GM19351 (cell line): Measurements from ENCODE around the gene HSD11B1.
"Not testable (repeated sequence)": the region's sequence is repeated elsewhere in the genome, so short reads cannot be mapped to it uniquely, and the experiment has no call there.

ENCODE experiments used
- ATAC-seq: cut with Tn5 transposase; IDR thresholded peaks from one replicate; pipeline ENCODE4 v1.9.1; 2021; ENCODE audit warnings: mild to moderate bottlenecking, moderate library complexity; ENCODE audit not compliant: unreplicated experiment

HSD11B1 gene

DNA sequence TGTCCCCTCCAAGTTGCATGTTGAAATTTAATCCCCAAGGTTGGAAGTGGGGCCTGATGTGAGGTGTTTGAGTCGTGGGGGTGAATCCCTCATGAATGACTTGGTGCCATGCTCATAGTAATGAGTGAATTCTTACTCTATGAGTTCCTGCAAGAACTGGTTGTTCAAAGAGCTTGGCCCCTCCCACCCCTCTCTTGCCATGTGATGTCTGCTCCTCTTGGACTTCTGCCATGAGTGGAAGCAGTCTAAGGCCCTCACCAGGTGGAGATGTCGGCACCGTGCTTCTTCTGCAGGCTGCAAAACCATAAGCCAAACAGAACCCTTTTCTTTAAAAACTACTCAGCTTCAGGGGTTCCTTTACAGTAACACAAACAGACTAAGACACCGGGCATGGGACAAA, 15.2 kb upstream of the HSD11B1 start:
- no peak for ATAC-seq

DNA sequence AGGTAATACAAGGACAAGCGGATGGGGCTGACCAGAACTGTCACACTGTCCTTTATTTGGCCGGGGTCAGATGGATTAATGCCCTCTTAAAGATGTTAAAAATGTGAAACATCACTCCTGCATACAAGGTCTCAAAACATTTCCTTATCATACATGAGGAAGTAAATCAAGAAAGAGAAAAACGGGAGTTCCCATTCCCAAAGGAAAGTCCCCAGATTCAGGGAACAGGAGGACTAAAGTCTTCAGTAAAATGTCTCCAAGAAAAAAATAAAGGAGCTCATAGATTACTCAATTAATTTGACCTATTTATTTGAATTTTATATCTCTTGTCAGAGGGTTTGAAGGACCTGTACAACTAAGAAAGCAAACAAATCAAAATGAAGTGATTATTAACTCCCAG, 13.4 kb upstream of the HSD11B1 start:
- ATAC-seq = no peak

DNA sequence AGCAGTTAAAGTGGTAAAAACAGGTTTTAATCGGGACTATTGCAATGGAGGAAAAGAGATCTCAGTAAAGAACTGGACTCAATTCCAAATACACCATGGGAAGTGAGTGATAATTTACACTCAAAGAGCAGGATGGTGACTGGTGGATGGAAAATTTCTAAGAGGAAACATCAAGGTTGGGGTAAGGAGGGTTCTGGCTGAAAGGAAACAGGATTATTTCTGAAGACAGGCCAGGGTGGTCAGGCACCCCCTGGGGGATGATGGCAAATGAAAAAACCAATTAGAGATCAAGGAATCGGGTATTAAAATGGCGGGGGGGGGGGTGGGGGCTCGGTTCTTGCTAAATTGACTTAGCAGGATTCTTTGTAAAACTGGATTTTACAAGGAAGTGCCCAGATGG, 12.3 kb upstream of the HSD11B1 start:
- ATAC-seq = no peak

DNA sequence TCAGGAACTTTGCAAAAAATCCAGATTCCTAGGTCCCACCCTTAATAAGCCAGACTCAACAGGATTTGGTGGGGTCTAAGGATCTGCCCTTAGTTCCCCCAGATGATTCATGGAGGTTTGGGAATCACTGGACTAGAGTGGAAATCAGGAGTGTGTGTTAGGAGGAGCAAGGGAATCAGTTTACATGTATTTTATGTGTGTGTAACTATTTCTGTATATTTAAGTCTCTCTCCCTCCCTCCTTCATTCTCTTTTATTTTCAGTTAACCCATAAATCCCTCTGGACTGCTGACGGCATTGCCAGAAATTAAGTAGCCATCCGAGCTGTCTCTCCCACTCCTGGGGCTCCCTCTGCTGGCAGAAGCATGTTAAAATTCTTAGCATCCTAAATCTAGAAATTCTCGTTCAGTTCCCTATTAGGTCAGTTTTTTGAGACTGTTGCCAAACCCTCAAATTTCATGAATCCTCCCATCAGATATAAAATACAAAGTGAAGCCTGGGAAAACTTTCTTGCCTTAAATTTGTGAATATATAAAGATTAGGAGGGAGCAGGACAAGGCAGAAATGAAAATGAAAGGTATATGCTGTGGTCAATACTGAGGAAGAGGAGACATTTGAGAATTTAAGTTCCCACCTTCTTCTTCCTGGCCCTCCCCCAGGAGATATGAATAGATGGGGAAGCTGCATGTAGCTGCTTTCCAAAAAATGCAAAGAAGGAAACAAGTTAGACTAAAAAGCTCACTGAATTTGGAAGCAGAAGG, 11.7 kb upstream of the HSD11B1 start:
- ATAC-seq = peak; percentile 69

DNA sequence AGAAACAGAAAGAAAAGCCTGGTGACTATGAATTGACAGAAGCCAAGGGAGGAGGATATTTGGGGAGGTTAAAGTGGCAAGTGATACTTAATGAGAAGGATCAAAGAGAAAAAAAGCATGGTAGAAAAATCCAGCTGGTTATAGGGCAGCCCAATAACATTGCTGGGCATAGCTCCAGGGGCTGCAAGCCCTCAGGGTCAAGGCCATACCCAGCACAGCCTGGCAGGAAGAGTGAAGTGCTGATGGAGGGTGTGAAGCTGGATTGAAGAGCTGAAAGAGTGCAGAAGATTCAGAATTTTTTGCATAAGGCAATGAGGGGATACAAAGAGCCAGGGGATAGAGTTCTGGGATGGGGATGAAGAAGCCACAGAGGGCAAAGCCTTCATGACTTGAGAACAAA, 8.0 kb upstream of the HSD11B1 start:
- no peak for ATAC-seq

DNA sequence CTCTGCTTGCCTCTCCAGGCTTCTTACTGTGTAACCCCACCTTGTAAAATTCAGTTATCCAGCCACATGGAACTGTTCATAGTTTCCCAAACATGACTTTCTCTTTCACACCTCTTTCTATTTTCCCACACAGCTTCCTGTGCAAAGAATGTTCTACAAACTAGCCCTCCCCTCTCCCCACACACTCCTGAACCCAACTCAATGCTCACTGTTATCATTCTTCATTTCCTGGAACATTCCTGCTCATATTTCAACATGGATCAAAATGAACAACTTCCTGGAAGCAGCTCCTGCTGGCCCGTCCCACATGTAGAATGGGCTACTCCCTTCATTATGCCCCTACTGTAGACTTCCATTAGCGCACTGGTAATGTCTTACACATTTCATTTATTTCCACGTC, 7.5 kb upstream of the HSD11B1 start:
- no peak for ATAC-seq

DNA sequence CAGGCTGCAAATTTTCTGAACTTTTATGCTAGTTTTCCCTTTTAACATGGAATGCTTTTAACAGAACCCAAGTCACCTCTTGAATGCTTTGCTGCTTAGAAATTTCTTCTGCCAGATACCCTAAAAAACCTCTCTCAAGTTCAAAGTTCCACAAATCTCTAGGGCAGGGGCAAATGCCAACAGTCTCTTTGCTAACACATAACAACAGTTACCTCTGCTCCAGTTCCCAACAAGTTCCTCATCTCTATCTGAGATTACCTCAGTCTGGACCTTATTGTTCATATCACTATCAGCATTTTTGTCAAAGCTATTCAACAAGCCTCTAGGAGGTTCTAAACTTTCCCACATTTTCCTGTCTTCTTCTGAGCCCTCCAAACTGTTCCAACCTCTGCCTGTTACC, 4.0 kb upstream of the HSD11B1 start:
- ATAC-seq = not testable (repeated sequence)

DNA sequence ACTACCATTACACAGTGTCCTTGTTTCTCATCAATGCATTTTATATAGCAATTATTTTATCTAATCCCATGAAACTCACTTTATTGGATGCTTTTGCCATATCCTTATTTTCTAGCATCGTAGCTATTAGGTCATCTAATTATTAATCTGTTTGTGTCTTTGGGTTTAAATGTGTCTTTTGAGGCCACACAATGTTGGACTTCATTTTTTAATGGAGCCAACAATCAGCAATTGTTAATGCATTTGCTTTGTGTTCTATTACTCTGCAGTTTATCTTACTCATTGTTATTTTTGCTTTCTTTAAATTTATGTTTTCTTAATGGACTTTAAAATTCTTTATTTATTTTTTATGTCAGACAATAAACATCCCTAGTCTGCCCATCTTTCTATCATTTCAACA, 1.8 kb upstream of the HSD11B1 start:
- no peak for ATAC-seq

DNA sequence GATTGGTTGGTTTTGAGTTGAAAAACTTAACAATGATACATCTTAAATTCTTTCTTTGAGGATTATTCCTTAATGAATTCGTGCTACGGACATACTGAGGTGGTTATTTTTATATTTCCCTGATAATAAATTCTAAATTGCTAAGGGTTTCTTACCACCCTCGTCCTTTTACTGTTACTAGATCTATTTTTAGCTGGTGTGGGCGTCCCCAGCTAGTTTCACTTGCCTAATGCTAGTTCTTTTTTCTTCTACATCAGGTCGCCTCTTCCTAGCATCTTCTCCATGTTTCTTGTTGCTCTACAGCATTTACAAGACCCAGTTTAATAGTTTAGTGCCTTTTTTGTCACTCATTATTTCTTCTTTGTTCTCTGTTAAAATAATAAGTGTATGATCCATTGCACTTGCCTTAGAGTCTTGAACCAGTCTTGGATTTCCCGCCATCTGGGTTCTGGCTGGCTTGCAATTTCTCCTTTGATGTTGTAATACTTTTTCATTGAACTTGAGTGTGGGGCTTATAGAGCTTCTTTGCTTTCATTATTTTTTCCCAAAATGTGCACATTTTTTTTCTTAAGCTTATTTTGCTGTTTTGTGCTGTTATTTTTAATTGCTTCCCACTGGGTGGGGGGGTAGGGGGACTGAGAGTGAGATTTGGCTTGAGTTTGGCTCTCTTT, 677 bp upstream of the HSD11B1 start:
- peak; percentile 93 for ATAC-seq

DNA sequence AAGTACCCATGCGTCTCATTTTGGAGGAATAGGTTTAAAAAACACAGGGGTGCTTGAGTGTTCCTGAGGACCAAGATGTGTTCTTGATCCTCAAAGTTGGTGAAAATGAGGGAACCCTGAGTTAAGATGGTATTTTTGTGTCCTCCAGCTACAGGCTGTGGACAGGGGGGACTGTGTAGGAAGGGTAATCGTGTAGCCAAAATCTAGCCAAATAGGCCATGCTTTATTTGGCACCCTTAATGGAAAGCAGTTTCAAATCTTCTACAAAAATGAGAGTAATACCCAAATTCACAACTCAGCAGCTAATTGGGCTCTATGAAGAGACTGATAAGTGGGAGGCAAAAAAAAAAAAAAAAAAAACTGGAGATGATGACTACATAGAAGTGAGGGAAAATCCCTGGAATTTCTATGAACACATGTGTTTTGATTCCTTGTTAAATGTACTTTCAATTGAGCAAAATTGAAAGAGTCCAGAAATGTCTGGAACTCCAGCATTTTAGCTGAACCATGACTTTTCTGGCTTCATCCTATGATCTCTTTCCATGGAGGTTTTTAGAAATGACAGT, 470 bp downstream of the HSD11B1 start:
- ATAC-seq = no peak

DNA sequence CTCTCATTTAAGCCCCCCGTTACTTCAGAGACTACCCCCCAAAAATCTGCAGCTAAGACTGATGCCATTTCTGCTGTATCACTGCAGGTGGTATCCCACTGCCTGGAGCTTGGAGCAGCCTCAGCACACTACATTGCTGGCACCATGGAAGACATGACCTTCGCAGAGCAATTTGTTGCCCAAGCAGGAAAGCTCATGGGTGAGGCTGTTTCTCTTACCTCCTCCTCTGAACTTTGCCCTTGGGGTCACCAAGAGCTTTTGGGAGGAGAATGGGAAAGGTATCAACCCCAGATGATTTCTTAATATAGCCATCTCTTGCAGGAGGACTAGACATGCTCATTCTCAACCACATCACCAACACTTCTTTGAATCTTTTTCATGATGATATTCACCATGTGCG, 2.0 kb downstream of the HSD11B1 start:
- no peak for ATAC-seq

DNA sequence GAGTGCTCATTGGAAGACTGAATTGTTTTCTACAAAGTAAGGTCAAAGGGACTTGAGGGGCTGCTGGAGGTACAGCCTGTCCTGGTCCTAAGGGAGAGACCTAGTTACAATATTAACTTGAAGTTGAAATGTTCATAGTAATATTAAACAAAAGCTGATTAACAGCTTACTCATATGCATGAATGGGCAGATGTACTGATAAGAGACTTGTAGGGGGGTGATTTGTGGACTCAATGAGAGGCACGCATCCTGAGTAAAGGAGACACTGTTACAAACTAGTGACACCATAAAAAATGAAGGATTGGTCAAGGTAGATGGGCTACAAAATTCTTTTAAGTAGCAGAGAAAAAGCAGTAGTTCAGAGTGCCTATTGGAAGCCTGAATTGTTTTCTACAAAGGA, 2.7 kb downstream of the HSD11B1 start:
- no peak for ATAC-seq

DNA sequence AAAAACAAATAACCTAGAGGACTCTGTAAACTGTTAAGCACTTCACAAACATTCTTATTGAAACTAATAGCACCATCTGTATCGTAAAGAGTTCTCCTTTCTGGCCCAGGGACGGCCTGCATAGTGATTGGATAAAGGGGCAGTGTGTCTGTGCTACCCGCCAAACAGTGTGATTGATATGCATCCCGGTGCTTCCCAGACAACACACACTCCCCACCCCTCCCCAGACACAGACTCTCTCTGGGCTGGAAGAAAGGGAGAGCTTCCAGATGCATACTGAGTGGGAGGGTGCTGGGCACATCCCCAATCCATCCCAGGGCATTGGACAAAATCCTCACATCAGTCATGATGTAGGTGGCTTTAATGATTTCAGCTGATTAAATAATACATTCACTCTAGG, 3.7 kb downstream of the HSD11B1 start:
- no peak for ATAC-seq

DNA sequence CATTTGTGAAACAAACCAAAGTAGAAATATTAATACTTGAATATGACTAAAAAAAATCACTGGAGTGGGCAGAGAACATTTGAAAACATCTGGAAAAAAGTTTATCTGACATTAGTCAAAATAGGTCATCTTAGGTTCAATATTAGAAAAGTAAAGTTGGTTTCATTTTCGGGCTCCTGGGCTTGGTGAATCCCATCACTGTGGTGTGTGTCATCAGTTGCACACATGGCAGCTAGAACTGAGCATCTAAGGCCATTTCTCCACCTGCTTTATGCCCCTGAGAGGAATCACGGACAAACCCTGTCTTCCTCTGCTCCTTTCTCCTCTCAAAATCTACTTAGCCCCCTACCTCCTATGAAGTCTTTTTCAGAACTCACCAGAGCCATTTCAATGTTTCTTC, 5.4 kb downstream of the HSD11B1 start:
- ATAC-seq = peak; percentile 81

DNA sequence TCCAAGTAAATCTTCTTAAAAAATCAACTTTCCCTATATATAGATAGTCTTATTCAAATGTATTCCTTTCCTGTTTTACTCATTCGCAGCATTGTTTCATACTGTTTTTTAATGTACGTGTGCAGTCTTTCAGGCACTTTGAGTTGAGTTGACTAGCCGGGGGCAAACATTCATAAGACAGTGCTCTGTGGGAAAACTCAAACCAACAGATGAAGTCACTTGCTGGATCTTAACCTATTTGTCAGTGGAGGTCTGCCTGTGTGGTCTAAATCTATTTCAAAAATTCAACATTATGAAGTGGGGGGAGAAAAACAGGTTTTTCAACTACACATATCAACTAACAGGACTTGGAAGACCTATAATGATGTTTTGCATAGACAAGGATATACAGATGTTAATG, 6.2 kb downstream of the HSD11B1 start:
- ATAC-seq = no peak

DNA sequence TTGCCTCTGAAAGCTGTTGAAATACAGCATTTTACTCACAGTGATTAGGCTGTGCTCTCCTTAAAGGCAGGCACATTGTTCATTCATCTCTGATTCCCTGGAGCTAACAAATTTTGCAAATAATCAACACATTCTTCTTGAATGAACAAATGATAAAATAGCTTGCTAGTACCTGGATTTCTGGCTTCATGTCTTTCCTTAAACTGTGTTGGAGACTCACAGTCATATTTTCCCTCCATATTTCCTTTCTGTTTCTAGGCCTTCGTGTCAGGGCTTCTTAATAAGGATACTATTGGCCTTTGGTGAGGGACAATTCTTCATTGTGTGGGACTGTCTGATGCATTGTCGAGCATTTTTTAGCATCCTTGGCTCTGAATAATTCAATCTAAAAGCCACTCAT, 9.7 kb downstream of the HSD11B1 start:
- ATAC-seq = no peak

DNA sequence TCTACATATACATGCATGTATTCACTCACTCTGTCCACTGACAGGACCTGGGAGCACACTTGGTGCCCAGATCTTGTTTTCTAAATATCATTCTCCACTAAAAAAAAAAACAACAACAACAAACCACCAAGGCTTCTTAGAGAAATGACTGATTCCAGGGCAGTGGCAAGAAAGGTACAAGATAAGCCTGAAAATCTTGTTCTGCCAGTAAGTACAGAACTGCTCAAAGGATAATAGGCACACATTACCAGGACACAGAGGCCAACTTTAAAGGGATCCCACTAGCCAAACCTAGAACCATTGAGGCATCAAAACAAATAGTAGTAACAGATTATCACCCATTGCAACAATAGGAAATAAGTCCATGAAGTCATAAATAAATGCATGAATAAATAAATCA, 10.7 kb downstream of the HSD11B1 start:
- no peak for ATAC-seq

DNA sequence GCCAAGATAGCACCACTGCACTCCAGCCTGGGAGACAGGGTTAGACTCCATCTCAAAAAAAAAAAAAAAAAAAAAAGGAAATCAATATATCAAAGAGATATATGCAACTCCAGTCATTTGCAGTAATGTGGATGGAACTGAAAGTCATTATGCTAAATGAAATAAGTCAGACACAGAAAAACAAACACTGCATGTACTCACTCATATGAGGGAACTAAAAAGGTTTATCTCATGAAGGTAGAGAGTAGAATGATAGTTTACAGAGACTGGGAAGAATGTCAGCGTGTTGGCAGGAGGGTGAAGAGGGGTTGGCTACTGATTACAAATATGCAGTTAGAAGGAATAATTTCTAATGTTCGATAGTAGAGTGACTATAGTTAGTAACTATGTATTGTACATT, 13.2 kb downstream of the HSD11B1 start:
- ATAC-seq = no peak

DNA sequence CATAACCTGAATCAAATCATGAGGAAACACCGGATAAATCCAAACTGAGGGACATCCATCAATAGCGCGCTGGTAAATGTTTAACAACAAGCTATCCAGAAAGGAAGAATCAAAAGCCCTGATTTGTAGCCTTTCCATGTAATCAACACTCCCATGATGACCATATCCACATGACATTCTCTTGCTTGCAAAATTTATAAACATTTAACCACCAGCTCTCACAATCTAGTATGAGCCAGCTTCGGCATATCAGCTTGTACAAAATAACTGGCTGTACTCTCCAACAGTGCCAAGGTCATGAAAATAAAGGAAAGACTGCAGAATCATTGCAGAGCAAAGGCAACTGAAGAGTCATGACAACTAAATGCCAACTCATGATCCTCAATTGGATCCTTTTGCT, 15.7 kb downstream of the HSD11B1 start:
- ATAC-seq = no peak

DNA sequence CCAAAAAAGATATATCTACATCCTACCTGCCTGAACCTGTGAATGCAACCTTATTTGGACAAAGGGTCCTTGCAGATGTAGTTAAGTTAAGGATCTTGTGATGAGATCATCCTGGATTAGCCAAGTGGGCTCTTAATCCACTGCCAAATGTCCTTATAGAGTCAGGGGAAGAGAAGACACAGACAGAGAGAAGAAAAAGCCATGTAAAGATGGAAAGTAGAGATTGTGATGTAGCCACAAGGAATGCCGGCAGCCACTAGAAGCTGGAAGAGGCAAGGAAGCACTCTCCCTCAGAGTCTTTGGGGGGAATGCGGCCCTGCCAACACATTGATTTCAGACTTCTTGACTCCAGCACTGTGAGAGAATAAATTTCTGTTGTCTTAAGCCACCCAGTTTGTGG, 16.2 kb downstream of the HSD11B1 start:
- ATAC-seq = no peak

DNA sequence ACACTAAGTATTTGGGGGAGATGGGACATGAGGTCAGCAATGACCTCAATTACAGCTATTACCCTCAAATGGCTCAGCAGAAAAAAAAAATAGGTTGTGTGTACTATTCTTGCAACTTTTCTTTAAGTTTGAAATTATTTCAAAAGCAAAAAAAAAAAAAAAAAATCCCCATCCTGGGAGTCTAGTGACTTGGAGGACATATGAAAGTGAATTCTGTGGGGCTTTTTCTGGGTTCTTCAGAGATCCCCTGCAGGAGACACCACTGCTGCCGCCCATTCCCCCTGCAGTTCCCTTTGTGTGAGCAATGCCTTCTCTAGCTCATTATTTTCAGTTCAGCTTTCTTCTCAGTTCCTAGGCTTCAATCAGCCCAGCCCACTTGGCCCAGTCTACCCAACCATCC, 16.7 kb downstream of the HSD11B1 start:
- no peak for ATAC-seq

DNA sequence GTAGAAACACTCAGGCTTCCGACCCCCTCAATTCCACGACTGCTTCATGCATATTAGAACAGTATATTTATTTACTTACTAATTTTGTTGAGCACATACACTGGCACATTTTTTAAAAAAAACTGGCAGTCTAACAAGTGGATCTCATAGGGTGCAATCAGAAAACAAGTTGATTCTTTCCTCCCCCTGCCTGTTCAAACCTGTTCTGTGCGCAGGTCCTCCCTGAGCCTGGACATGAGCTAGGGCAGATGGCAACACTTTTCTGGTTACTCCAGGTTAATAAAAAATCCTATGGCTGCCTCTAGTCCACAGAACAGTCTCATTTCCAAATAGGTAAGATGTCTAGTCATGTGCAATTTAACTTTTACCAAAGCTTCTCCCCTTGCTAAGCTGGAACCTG, 18.6 kb downstream of the HSD11B1 start:
- no peak for ATAC-seq
